Non-pigmented ciliary epithelial cell (primary cell): ENCODE data around the gene MFSD11.
"Not testable (repeated sequence)": the region's sequence is repeated elsewhere in the genome, so short reads cannot be mapped to it uniquely, and the experiment has no call there.

ENCODE experiments used
- DNase-seq: peaks from one replicate; pipeline ENCODE4 v3.0.0-alpha.2; 2010; ENCODE audit warnings: low read depth

The MFSD11 gene

DNA sequence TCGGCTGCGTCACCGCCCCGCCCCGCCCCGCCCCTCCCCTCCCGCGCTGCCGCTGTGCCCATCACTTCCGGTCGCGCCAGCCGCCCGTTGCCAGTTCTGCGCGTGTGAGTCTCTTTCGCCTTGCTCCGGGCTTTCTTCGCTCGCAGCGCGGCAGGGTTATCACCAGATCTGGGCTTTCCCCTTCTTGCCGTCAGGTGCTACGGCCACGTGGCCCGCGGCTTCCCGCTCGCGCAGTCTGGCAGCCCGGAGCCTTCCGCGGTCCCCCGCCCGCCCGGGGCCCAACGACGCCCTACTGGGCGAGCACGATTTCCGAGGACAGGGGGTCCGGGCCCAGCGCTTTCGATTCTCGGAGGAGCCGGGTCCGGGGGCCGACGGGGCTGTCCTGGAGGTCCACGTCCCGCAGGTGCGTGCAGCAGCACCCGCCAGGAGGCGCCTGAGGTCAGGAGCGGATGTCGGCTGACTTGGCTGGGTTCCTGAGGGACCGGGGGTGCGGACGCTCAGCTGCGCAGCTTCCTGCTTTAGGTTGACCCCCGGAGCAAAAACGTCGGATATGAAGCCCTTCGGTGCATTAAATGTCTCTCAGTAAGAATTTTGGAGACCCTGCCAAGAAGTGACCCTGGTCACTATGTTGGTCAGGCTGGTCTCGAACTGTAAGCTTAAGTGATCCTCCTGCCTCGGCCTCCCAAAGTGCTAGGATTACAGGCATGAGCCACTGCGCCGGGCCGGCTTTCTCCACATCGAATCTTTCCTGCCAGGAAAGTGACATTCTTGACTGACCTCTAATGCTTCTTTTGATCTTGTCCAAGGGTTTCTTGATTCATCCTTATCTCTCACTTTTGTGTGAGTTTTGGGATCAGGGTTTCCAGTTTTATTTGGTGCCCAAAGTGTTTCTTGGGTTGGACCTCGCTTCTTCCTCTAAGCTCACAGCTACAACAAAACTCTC, 10.9 kb upstream of the MFSD11 start, which contains the start of gene METTL23:
TSS of gene METTL23 (plus strand) at position 64 of the 943 bp plus-strand sequence. CDS start 2,872 bp downstream, outside the sequence.
- no peak for DNase-seq

DNA sequence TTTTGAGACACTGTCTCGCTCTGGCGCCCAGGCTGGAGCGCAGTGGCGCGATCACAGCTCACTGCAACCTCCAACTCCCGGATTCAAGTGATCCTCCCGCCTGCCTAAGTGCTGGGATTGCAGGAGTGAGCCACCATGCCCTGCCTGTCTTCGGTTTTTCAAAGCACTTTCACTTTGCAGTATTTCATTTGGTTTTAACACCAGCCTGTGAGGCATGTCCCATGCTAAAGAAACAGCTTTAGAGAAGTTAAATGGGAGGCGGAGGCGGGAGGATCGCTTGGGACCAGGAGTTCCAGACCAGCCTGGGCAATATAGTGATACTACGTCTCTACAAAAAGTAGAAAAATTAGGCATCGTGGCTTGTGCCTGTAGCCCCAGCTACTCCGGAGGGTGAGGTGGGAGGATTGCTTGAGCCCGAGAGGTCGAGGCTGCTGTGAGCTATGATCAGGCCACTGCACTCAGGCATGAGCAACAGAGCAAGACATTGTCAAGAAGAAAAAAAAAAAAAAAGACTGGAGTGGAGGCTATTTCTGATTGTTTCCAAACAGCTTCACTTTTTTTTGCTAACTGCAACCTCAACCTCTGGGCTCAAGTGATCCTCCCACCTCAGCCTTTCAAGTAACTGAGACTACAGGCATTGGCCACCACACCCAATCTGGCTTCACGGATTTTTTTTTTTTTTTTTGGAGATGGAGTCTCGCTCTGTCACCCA, 10.0 kb upstream of the MFSD11 start:
- no peak for DNase-seq

DNA sequence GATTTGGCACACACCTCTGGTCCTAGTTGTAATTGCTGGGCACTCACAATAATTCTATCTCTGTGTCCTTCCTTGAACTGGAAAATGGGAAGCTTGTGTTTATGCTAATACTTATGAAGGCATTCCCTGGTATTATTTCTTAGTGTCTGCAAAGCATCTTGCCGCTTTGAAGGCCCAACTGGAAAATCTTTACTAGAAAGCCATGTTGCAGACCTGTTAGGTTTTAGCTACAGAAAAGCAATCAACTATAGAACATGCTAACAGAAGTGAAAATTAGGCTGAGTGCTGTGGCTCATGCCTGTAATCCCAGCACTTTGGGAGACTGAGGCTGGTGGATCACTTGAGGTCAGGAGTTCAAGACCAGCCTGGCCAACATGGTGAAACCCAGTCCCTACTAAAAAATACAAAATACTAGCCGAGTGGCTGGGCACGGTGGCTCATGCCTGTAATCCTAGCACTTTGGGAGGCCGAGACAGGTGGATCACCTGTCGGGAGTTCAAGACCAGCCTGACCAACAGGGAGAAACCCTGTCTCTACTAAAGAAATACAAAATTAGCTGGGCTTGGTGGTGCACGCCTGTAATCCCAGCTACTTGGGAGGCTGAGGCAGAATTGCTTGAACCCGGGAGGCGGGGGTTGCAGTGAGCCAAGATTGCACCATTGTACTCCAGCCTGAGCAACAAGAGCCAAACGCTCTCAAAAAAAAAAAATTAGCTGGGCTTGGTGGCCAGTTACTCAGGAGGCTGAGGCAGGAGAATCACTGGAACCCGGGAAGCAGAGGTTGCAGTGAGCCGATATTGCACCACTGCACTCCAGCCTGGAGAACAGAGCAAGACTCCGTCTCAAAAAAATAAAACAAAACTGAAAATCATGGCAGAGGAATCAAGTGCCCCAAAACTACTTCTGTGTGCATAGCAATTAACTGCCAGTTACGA, 5.9 kb upstream of the MFSD11 start:
- DNase-seq = not testable (repeated sequence)

DNA sequence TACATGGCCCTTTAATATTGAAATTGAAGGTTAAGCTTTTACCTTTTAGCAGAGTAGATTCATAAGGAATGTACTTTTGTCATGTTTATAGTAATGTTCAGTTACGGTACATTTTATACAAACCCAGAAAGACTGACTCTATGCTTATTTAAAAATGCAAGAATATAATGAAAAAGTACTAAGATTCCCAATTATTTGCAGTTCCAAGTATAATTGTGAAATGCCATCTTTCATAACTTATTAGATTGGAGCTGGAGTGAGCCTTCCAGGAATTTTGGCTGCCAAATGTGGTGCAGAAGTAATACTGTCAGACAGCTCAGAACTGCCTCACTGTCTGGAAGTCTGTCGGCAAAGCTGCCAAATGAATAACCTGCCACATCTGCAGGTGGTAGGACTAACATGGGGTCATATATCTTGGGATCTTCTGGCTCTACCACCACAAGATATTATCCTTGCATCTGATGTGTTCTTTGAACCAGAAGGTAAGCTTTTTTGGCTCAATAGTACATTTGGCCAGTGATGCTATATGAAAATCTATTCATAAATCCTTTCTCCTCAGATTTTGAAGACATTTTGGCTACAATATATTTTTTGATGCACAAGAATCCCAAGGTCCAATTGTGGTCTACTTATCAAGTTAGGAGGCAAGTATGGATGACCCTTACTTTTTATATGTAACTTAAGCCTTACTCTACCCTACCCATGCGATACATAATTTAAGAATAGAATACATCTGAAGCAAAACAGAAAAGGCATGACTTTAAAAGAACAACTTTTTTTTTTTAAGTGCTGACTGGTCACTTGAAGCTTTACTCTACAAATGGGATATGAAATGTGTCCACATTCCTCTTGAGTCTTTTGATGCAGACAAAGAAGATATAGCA, 4.9 kb upstream of the MFSD11 start:
- no peak for DNase-seq

DNA sequence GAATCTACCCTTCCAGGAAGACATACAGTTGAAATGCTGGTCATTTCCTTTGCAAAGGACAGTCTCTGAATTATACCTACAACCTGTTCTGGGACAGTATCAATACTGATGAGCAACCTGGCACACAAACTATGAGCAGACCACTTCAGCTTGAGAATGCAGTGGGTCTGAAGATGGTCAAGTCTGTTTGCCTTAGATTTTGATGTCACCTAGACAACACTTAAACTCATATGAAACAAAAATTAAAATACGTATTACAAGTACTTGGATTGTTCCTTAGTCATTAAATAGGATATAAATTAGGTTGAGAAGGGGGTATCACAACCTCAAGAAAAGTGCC, 4.3 kb upstream of the MFSD11 start:
- no peak for DNase-seq

DNA sequence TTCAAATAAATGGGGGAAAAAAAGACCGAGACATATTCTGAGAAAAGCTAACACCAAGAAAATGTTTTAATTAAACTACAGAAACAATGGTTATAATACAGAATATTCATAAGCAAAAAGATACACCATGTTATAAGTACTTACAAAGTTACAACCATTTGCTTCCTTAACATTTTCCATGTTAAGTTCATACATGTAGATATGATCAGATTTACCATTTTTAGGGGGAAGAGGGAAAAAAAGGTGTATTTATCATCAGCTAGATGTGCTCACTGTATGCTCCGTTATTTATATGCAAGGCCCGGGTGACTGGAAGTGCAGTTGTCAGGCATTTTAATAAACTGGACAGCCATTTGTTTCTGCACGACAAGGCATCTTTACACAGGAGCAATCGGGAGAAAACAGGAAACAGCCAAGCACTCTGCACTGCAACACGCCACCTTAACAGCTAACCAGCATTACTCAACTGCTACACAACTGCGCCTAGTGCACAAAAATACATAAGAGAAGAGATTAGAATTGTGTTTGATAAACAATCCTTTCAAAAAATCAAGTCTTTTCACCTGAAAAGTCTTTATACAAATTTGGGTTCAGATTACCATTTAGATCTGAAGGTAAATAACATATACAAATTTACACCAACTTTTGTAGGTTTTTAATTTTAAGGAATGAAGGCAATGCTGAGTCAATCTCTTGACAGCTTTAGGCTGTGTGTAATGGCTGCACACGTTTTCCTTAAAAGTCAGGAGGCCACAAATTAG, 3.7 kb upstream of the MFSD11 start:
- no peak for DNase-seq

DNA sequence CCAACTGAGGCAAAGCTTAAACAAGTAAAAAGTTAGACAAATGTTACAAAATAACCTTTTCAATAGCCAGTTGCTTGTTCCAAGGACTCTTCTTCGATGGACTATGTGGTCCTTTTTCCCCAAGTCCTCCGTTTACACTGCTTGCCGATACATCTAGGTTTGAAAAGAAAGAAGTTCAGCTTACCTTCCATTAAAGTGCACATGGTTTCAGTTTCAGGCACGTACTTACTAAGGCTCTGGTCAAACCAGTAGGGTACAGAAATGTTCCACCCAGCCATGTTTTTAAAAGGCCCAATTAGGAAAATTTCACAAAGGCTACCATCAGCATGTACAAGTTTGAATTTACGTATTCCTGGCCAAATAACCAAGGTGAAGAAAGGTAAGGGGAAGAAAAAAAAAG, 2.9 kb upstream of the MFSD11 start:
- no peak for DNase-seq

DNA sequence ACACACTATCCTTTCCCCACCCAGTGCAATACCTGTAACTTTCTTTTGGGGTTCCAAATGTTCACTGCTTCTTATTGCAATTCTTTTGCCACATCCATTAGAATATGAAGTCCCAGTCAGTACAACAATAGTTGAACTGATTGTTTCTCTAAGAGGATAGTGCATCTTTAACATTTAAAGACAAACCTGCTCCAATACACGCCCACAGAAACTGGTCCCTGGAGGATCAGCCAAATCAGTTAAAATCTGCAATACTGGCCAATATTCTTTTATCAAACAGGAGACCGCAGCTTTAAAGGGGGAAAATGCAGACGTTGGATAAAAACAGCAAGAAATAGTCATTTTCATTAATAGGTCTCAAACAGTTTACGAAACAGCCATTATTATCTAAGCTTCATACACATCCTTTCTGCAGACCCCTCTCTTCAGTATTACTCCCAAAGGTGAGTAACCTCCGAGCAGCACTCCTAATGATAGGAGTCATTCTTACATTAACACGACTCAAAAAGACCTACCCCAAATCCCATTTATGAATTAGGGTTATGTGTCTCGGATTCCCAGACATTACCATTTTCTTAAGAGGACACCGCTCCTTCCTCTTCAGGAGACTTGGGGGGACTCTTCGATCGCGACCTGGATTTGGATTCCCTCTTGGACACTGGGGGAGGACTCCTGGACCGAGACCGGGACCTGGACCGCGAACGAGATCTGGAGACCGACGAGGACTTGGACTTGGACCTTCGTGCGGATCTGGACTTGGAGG, 2.2 kb upstream of the MFSD11 start:
- DNase-seq = no peak

DNA sequence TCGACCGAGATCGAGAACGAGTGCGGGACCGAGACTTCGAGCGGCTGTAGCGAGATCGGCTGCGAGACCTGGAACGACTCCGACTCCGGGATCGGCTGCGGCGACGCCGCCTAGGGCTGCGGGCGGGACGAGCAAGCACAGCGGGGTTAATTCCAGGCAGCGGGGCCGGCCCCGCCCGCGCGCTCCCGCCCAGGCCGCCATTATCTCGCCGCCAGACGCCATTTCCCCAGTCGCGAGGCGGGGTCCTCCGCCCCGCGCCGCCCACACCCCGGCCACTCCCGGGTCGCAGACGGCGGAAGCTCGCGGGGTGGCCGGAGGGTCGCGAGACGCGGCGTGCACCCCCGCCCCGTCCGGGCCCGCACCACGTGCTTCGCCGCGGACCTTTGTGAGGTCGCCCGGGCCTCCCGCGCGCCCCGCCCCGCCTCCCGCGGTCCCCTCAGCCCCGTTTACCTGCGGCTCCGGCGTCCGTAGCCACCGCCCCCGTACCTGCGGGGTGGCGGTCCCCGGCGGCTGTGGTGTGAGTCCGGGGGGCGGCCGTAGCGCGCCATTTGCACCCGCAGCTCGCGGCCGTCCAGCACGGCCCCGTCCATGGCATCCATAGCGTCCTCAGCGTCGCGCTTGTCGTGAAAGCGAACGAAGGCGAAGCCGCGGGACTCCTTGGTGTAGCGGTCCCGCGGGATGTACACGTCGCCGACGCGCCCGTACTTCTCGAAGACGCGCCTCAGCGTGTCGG, 1.4 kb upstream of the MFSD11 start:
- DNase-seq = no peak

DNA sequence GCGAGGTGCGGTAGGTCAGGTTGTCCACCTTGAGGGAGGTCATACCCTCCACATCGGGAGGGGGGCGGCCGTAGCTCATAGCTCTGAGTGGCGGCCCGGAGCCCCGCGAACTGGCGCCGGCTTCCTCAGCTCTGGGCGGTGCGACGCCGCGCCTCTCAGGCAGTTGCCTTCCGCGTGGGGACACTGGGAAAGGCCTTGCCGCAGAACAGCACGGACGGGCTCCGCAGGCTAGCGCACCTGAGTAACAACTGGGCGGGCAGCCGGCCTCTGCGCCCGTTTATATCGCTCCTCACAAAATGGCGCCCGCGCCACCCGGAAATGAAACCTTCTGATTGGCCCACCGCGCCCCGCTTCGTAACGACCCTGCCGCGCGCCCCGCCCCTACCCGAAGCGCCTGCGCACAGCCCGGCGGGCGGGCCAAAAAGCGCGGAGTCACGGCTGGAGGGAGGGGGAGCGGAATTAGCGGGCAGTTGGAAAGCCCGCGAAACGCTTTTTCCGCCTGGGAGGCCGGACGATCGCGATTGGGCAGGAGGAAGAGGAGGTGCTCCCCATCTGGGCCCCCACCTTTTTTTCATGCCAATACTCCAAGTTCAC, 740 bp upstream of the MFSD11 start, which contains the start of gene SRSF2:
TSS of gene SRSF2 (minus strand) at position 250 of the 594 bp plus-strand sequence. CDS start at position 79, 171 bp downstream.
- peak; percentile 93 for DNase-seq

DNA sequence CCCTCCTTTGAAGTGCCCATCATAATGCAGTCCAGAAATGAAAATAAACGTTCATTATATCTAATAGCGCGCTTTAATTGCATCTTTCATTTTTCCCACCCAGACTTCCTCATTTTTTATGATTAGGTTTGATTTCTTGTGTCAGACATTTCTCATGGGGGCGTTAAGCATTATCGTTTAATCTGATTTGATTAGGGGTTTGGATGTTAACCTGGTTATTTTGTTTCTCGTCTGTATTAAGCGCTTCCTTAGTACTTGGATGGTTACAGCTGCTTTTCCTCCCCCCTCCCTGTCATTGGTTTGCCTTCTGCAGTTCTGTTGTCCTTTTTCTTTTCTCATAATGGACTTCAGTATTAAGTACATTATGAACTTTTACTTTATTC, 540 bp downstream of the MFSD11 start:
- DNase-seq = no peak

DNA sequence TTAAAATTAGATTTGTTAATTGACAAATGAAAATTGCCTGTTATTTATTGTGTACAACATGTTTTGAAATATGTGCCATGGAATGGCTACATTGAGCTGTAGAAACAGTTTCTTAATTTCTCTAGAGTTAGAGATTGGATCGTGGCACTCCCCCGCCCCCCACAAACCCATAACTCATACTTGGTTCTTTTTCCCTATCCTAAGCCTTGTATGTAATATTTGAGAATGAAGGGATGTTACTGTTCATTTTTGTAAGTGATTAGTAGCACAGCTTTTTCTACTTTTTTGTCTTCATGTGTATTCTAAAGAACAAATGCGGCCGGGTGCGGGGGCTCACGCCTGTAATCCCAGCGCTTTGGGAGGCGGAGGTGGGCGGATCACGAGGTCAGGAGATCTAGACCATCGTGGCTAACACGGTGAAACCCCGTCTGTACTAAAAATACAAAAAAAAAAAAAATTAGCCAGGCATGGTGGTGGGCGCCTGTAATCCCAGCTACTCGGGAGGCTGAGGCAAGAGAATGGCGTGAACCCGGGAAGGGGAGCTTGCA, 1.7 kb downstream of the MFSD11 start:
- not testable (repeated sequence) for DNase-seq

DNA sequence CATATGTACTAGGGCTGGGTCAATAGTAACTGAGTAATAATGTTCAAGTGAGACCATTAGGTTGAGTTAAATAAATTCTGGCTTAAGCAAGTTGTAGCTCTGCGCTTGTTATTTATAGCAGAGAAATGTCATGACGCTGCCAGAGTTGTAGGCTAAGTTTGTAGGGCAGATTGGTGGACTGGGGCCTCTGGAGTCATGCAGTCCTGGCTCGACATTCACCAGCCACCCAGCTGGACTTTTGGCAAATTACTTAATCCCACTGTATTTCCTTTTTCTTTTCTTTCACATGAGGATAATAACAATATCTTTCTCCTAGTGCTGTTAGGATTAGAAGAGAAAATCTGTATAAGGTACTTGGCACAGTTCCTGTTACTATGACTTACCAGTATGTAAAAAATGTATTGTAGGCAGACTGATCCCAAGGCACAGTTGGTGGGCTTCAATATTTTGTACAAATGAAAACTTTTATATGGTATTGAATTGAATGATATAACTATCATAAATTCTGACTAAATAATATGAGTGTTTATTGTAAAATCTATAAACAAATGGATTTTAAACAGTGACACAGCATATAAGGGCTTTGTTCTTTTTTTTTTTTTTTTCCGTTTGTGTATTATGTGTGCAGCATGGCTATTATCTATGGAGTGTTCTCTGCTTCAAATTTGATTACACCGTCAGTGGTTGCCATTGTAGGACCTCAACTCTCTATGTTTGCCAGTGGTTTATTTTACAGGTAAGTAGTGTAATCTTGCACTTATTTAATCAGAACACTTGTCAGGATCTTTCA, 2.6 kb downstream of the MFSD11 start:
- no peak for DNase-seq

DNA sequence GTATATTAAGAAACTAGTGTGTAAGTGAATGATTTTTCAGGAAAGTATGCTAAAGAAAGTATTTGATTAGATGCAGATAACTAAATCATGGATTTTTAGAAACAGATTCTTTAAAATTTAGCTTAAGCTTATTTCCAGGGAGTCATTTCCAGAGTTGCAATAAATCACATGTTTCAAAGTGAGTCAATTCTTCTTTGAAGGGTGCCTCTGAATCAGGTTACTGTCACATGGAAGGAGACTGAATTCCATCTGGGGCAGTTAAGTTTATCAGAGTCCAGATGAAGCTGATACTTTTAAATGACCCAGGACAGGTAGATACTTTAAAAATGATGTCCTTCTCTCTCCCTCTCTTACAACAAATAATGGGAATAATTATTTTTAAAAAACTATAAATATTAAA, 5.0 kb downstream of the MFSD11 start:
- DNase-seq = no peak

DNA sequence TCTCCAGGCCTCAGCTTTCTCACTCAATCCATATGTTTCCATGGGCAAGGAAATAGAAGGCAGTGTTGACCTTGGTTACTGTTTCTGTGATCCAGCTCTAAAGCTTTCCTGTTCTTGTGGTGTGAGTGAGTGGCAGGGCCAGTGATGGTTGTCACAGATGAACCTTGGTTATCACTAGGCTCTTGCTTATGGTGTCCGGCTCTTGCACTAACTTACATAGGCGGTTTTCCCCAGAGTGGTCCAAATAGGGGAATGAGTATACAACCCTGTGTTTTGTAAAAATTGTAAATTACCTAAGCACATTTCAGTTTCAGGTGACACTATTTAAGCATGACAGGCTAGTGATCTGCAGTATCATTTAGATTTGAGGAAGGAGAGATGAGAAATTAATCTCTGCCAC, 6.8 kb downstream of the MFSD11 start:
- DNase-seq = no peak

DNA sequence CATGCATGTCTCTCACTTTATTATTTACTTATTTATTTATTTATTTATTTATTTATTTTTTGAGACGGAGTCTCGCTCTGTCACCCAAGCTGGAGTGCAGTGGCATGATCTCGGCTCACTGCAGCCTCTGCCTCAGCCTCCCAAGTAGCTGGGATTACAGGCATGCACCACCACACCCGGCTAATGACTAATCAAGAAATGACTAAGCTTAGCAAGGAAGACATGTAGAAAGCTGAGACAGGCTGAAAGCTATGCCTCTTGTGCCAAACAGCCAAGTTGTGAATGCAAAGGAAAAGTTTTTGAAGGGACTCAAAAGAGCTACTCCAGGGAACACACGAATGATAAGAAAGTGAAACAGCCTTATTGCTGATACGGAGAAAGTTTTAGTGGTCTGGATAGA, 7.9 kb downstream of the MFSD11 start:
- not testable (repeated sequence) for DNase-seq

DNA sequence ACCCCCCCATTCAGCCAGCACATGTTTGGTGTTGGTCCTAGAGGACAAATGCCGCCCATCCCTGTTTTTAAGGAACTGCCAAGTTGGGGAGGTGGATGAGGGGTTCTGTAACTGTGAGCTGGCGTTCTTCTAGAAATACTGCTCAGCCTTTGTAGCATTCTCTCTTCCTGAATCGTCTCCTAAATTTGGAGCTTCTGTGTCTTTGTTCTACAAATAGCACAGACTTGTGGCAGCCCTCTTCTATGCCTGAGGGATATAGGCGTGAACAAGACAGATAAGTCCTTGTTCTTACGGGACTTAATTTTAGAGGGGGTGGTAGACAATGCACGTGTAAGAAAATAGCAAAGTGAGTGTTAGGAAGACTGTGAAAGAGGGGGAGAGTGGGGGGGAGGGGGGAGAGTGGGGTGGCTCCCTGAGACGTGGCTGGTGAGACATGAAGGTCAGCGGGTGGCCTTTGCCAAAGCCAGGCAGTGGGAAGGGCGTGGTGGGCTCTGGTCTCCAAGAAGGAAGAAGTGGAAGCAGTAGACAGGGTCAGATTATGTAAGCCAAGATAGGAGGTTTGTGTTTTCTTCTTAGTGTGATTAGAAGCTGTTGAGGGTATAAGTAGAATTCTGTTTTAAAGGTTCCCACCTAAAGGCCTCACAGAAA, 9.9 kb downstream of the MFSD11 start:
- DNase-seq = no peak
